GF-D8 (cell line): ENCODE results near the gene CACNA1D.
A peak's percentile ranks its signal among the peaks of the same experiment; 100 is the strongest.

Experiments used
- DNase-seq: peaks from one replicate; lab custom pipeline; 2025; lab: John Stamatoyannopoulos, UW

CACNA1D gene

GRCh38 chr3:53822331-53822741 is 327.9 kb downstream of the CACNA1D start:
- DNase-seq = no peak

GRCh38 chr3:53823026-53823955 is 328.9 kb downstream of the CACNA1D start:
- DNase-seq = no peak

GRCh38 chr3:53823956-53824657 is 329.7 kb downstream of the CACNA1D start:
- DNase-seq = no peak

- no peak for DNase-seq
Observed at GRCh38 chr3:53824795-53825194, 330.4 kb downstream of the CACNA1D start.

GRCh38 chr3:53826048-53826447 is 331.6 kb downstream of the CACNA1D start:
- DNase-seq = no peak

GRCh38 chr3:53828581-53828980 is 334.2 kb downstream of the CACNA1D start:
- DNase-seq = no peak

- no peak for DNase-seq
Observed at GRCh38 chr3:53829605-53830004, 335.2 kb downstream of the CACNA1D start.

GRCh38 chr3:53830944-53831343 is 336.5 kb downstream of the CACNA1D start:
- DNase-seq = no peak

GRCh38 chr3:53833053-53833645 is 338.7 kb downstream of the CACNA1D start:
- DNase-seq = no peak

GRCh38 chr3:53833700-53834099 is 339.3 kb downstream of the CACNA1D start:
- no peak for DNase-seq

- DNase-seq = peak; percentile 67
Observed at GRCh38 chr3:53834429-53835095, 340.2 kb downstream of the CACNA1D start.

- no peak for DNase-seq
Observed at GRCh38 chr3:53835257-53835656, 340.8 kb downstream of the CACNA1D start.

GRCh38 chr3:53836084-53836872 is 341.9 kb downstream of the CACNA1D start:
- DNase-seq = no peak

- DNase-seq = no peak
Observed at GRCh38 chr3:53837331-53837730, 342.9 kb downstream of the CACNA1D start.

- no peak for DNase-seq
Observed at GRCh38 chr3:53841296-53841695, 346.9 kb downstream of the CACNA1D start.

- DNase-seq = no peak
Observed at GRCh38 chr3:53842436-53843194, 348.2 kb downstream of the CACNA1D start.

GRCh38 chr3:53843195-53844177 is 349.1 kb downstream of the CACNA1D start:
- DNase-seq = no peak

GRCh38 chr3:53844262-53845102 is 350.1 kb downstream of the CACNA1D start:
- no peak for DNase-seq
